PFSK-1 (cell line): Measurements from ENCODE around the gene TGIF2.

Experiments
- POLR2AphosphoS5 ChIP-seq: IDR thresholded peaks from 2 replicates; pipeline ENCODE4 v1.6.1; 2012; ENCODE audit warnings: low read depth, mild to moderate bottlenecking, control low read depth, low read length, moderate library complexity
- SIN3A ChIP-seq: IDR thresholded peaks from 2 replicates; pipeline ENCODE4 v1.6.1; 2012; ENCODE audit warnings: mild to moderate bottlenecking, low read length, moderate library complexity, borderline replicate concordance; ENCODE audit not compliant: insufficient read depth
- TAF1 ChIP-seq: IDR thresholded peaks from 2 replicates; pipeline ENCODE4 v1.6.1; 2012; ENCODE audit warnings: low read length, control low read depth, borderline replicate concordance; ENCODE audit not compliant: insufficient read depth

GRCh38 chr20:36584018-36584481 lies 10.7 kb downstream of the TGIF2 start:
- TF ChIP-seq TAF1 (no peak), POLR2AphosphoS5 (no peak), SIN3A (no peak)
